ENCODE data around the gene MMADHC. TPM values are rescaled to one million over a fixed set of nuclear protein-coding genes. Genes with fewer than 3 reads are reported as not detected.
A peak's percentile ranks its signal among the peaks of the same experiment; 100 is the strongest.

MMADHC gene
- total and polyA plus RNA-seq, 2 donors (not counting 1 experiment from before 2014, with no cell fraction given): 26.8 to 55.9 TPM

- no peak overlapping the region for H2AFZ ChIP-seq (ENCODE audit: insufficient read depth, low read depth, low read length, poor library complexity, severe bottlenecking)
- H3K36me3 ChIP-seq (replicated peaks in 1 of 2; ENCODE audit: control extremely low read depth in 1 of 2, control insufficient read depth in 1 of 2, extremely low read depth in 1 of 2, insufficient read depth in 2 of 2, low read length in 1 of 2): peaks cover 0 to 12% of the 10 kb centered on the region in 2 experiments
- TF ChIP-seq EZH2 (IDR thresholded peaks at IDR 0.05; ENCODE audit: borderline replicate concordance, insufficient read depth, low read depth, low read length, poor library complexity, severe bottlenecking) (no peak), CTCF (IDR thresholded peaks at IDR 0.05) (no peak)
- Mint-ChIP-seq H3K4me1 (peaks cover 10% of the 10 kb centered on the region), H3K4me3 (no peak overlapping the region), H3K9me3 (ENCODE audit: insufficient read depth) (no peaks in the 10 kb centered on the region), H3K27ac (no peak overlapping the region), H3K27me3 (peaks cover 4% of the 10 kb centered on the region)
- no peak overlapping the region for H3K4me3 ChIP-seq (ENCODE audit: control extremely low read depth in 1 of 5, extremely low read depth in 1 of 5, insufficient read depth in 1 of 5, low read depth in 2 of 5, low read length in 4 of 5)
- ATAC-seq (ENCODE audit: low read depth) (no peak), DNase-seq (no peak)
- H3K27ac ChIP-seq (ENCODE audit: low read length in 2 of 2): no peak overlapping the region
- no peaks in the 10 kb centered on the region for H4K20me1 ChIP-seq (ENCODE audit: control insufficient read depth, insufficient read depth, low read length, poor library complexity, severe bottlenecking)
- POLR2A ChIA-PET: no interaction called here
- H3K79me2 ChIP-seq (ENCODE audit: control insufficient read depth, insufficient read depth, low read length): no peaks in the 10 kb centered on the region
- H3K9ac ChIP-seq (ENCODE audit: low read length): no peak overlapping the region
- CTCF ChIA-PET: interaction anchor here (1.9 to 7.5 kb wide), 3 partner anchors 10 to 546 kb away, joined by 4 to 173 read pairs (median 9); no protein-coding TSS in a partner anchor
- intact Hi-C loops (cut with micrococcal nuclease): loop anchor here (5.0 kb wide), 4 partner anchors 635 to 1625 kb away; no protein-coding TSS in a partner anchor
- peaks cover 0 to 9% of the 10 kb centered on the region in 2 donors for H3K4me1 ChIP-seq (ENCODE audit: control insufficient read depth in 2 of 2, insufficient read depth in 2 of 2, low read length in 2 of 2)
- WGBS (ENCODE audit: insufficient coverage): 55% methylated on average over 2 of the region's 2 CpGs
- no peak overlapping the region for H3K4me2 ChIP-seq (replicated peaks; ENCODE audit: low read depth, low read length, poor library complexity, severe bottlenecking)
- no peaks in the 10 kb centered on the region for H3K27me3 ChIP-seq (replicated peaks in 1 of 4; ENCODE audit: control extremely low read depth in 1 of 4, control insufficient read depth in 3 of 4, insufficient read depth in 4 of 4, low read length in 3 of 4)
- no peaks in the 10 kb centered on the region for H3K9me3 ChIP-seq (ENCODE audit: control extremely low read depth in 1 of 3, control insufficient read depth in 2 of 3, insufficient read depth in 1 of 3, low read length in 2 of 3)
These were observed 25.3 kb downstream of the MMADHC start for GRCh38 chr2:149562324-149562723.

- DNase-seq: peak; percentile 61
- Mint-ChIP-seq H3K4me1 (peaks cover 10% of the 10 kb centered on the region), H3K27me3 (peaks cover 7% of the 10 kb centered on the region), H3K4me3 (no peak overlapping the region), H3K27ac (no peak overlapping the region), H3K9me3 (ENCODE audit: insufficient read depth) (no peaks in the 10 kb centered on the region)
- no peak for ATAC-seq (ENCODE audit: low read depth)
- Histone ChIP-seq H3K9ac (ENCODE audit: low read length) (no peak overlapping the region), H3K4me2 (replicated peaks; ENCODE audit: low read depth, low read length, poor library complexity, severe bottlenecking) (no peak overlapping the region), H3K9me3 (ENCODE audit: control extremely low read depth in 1 of 3, control insufficient read depth in 2 of 3, insufficient read depth in 1 of 3, low read length in 2 of 3) (no peaks in the 10 kb centered on the region), H3K79me2 (ENCODE audit: control insufficient read depth, insufficient read depth, low read length) (no peaks in the 10 kb centered on the region), H3K4me1 (ENCODE audit: control insufficient read depth in 2 of 2, insufficient read depth in 2 of 2, low read length in 2 of 2) (peaks cover 0 to 9% of the 10 kb centered on the region in 2 donors), H4K20me1 (ENCODE audit: control insufficient read depth, insufficient read depth, low read length, poor library complexity, severe bottlenecking) (no peaks in the 10 kb centered on the region), H3K4me3 (ENCODE audit: control extremely low read depth in 1 of 5, extremely low read depth in 1 of 5, insufficient read depth in 1 of 5, low read depth in 2 of 5, low read length in 4 of 5) (no peak overlapping the region), H3K27me3 (replicated peaks in 1 of 4; ENCODE audit: control extremely low read depth in 1 of 4, control insufficient read depth in 3 of 4, insufficient read depth in 4 of 4, low read length in 3 of 4) (no peaks in the 10 kb centered on the region), H3K27ac (ENCODE audit: low read length in 2 of 2) (no peak overlapping the region), H3K36me3 (replicated peaks in 1 of 2; ENCODE audit: control extremely low read depth in 1 of 2, control insufficient read depth in 1 of 2, extremely low read depth in 1 of 2, insufficient read depth in 2 of 2, low read length in 1 of 2) (peaks cover 0 to 5% of the 10 kb centered on the region in 2 experiments), H2AFZ (ENCODE audit: insufficient read depth, low read depth, low read length, poor library complexity, severe bottlenecking) (no peak overlapping the region)
- ChIA-PET CTCF (interaction anchor here (0.7 to 7.5 kb wide), 16 partner anchors 9 to 1677 kb away, joined by 3 to 173 read pairs (median 4); partner anchors contain the start of gene LYPD6B), POLR2A (no interaction called here)
- TF ChIP-seq CTCF (IDR thresholded peaks at IDR 0.05) (peak; percentile 98), EZH2 (IDR thresholded peaks at IDR 0.05; ENCODE audit: borderline replicate concordance, insufficient read depth, low read depth, low read length, poor library complexity, severe bottlenecking) (no peak)
- intact Hi-C loops (cut with micrococcal nuclease): loop anchor here (1.0 to 5.0 kb wide), 5 partner anchors 544 to 1624 kb away; no protein-coding TSS in a partner anchor
These were observed 26.2 kb downstream of the MMADHC start for GRCh38 chr2:149561309-149561926.

All from B cell (primary cell).